ENCODE results near the gene NKD1. TPM values are rescaled to one million over a fixed set of nuclear protein-coding genes. Genes with fewer than 3 reads are reported as not detected.

The NKD1 gene
- total and polyA plus RNA-seq, 2 of the 8 experiments (the other 6 are each of a cell fraction or from before 2014, with no cell fraction given) = 0.70 to 4.5 TPM

GRCh38 chr16:50641818-50642187 is 93.6 kb downstream of the NKD1 start:
- H3K27ac ChIP-seq (ENCODE audit: low read depth, low read length) = no peak overlapping the region
- H3K56ac ChIP-seq (replicated peaks; ENCODE audit: insufficient read length, low read depth, low read length) = no peak overlapping the region
- no peak overlapping the region for H3K4me3 ChIP-seq (ENCODE audit: extremely low read depth in 1 of 4, insufficient read depth in 2 of 4, low read depth in 3 of 4, low read length in 4 of 4)
- no peak overlapping the region for H3K14ac ChIP-seq (ENCODE audit: insufficient read length)
- FAIRE-seq = no peak
- H3K18ac ChIP-seq (ENCODE audit: extremely low read depth, low read length) = no peak overlapping the region
- no peak overlapping the region for H4K91ac ChIP-seq (replicated peaks; ENCODE audit: insufficient read length, low read length)
- no peak overlapping the region for H2AFZ ChIP-seq (ENCODE audit: low read length)
- H3K4me2 ChIP-seq (ENCODE audit: insufficient read depth in 1 of 2, low read depth in 2 of 2, low read length in 2 of 2) = no peak overlapping the region
- no peaks in the 10 kb centered on the region for H3K9me3 ChIP-seq (ENCODE audit: insufficient read depth in 2 of 2, low read depth in 1 of 2, low read length in 1 of 2)
- H3K4ac ChIP-seq (replicated peaks; ENCODE audit: insufficient read length, low read depth, low read length) = no peak overlapping the region
- peaks cover 0 to 2% (median under 1%) of the 10 kb centered on the region in 4 experiments; a peak in 3 of 7 replicates for H3K27me3 ChIP-seq (replicated peaks in 1 of 4; ENCODE audit: control insufficient read depth in 3 of 4, extremely low read depth in 1 of 4, insufficient read depth in 3 of 4, low read length in 3 of 4)
- no peak overlapping the region for H2BK120ac ChIP-seq (replicated peaks; ENCODE audit: low read depth, low read length)
- H3K23me2 ChIP-seq (ENCODE audit: low read depth, low read length) = no peaks in the 10 kb centered on the region
- H2AK5ac ChIP-seq (ENCODE audit: low read depth, low read length) = no peak overlapping the region
- no peak for TF ChIP-seq GTF2F1 (IDR thresholded peaks at IDR 0.05; ENCODE audit: borderline replicate concordance, low read depth, low read length)
- no peak for TF ChIP-seq SUZ12 (IDR thresholded peaks at IDR 0.05; ENCODE audit: low read length)
- no peak for TF ChIP-seq NRF1 (IDR thresholded peaks at IDR 0.05; ENCODE audit: low read depth, low read length)
- TF ChIP-seq, protein P1, sequence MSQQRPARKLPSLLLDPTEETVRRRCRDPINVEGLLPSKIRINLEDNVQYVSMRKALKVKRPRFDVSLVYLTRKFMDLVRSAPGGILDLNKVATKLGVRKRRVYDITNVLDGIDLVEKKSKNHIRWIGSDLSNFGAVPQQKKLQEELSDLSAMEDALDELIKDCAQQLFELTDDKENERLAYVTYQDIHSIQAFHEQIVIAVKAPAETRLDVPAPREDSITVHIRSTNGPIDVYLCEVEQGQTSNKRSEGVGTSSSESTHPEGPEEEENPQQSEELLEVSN (IDR thresholded peaks at IDR 0.05) = no peak
- TF ChIP-seq BACH1 (IDR thresholded peaks at IDR 0.05; ENCODE audit: low read length) = no peak
- no peak for TF ChIP-seq KDM1A (IDR thresholded peaks at IDR 0.05; ENCODE audit: borderline replicate concordance, low read length)
- no peak for TF ChIP-seq CHD2 (IDR thresholded peaks at IDR 0.05; ENCODE audit: low read length)
- TF ChIP-seq CBX8 (IDR thresholded peaks at IDR 0.05; ENCODE audit: borderline replicate concordance, low read depth, low read length) = no peak
- no peaks in the 10 kb centered on the region for H3K79me1 ChIP-seq (ENCODE audit: low read depth, low read length)
- H2BK5ac ChIP-seq (ENCODE audit: low read depth, low read length) = no peak overlapping the region
- H3K36me3 ChIP-seq (ENCODE audit: control insufficient read depth in 2 of 4, insufficient read depth in 4 of 4, low read length in 3 of 4) = no peaks in the 10 kb centered on the region
- no peak overlapping the region for H2BK15ac ChIP-seq (ENCODE audit: low read length)
- no peak overlapping the region for H3K23ac ChIP-seq (ENCODE audit: insufficient read length)
- H4K8ac ChIP-seq (ENCODE audit: extremely low read depth, insufficient read depth, low read length) = peak overlapping the region; percentile 8; the same call in 1 of the 2 replicates
- peaks cover 0 to 5% (median 0%) of the 10 kb centered on the region in 4 experiments; a peak in 2 of 7 replicates for H3K4me1 ChIP-seq (replicated peaks in 1 of 4; ENCODE audit: control insufficient read depth in 3 of 4, insufficient read depth in 4 of 4, low read length in 3 of 4)
- no peak overlapping the region for H4K5ac ChIP-seq (ENCODE audit: insufficient read length, low read depth, low read length)
- no peak for DNase-seq (ENCODE audit: low read depth in 1 of 2, low spot score in 2 of 2)
- H2BK20ac ChIP-seq (ENCODE audit: low read length) = no peak overlapping the region
- ChIA-PET CTCF (ENCODE audit: partially characterized antibody) (interaction anchor here (0.6 to 3.3 kb wide), 8 partner anchors 14 to 369 kb away, joined by 3 to 15 read pairs (median 4); no protein-coding TSS in a partner anchor), POLR2A (ENCODE audit: partially characterized antibody) (no interaction called here)
- 94% methylated on average over 4 of the region's 4 CpGs; no CpG with 5 or more reads in 1 of the 2 experiments for WGBS, 2 experiments (ENCODE audit: extremely low coverage in 1 of 2, insufficient coverage in 1 of 2, insufficient read length in 1 of 2, insufficient replicate concordance in 2 of 2, low coverage in 1 of 2, low lambda C conversion rate in 2 of 2, missing lambda C conversion rate in 1 of 2)
- no peaks in the 10 kb centered on the region for H3K79me2 ChIP-seq (ENCODE audit: control insufficient read depth in 1 of 2, insufficient read depth in 2 of 2, low read length in 2 of 2)
- no peak overlapping the region for H2BK12ac ChIP-seq (ENCODE audit: low read depth, low read length)
- H3K9ac ChIP-seq (replicated peaks in 1 of 4; ENCODE audit: extremely low read depth in 1 of 4, low read depth in 3 of 4, low read length in 3 of 4) = no peak overlapping the region
- H4K20me1 ChIP-seq (replicated peaks in 1 of 2; ENCODE audit: control insufficient read depth in 1 of 2, insufficient read depth in 2 of 2, low read length in 2 of 2) = no peaks in the 10 kb centered on the region

All from H1 (cell line).